K562 (cell line): ENCODE results near the gene ERRFI1. TPM values are rescaled to one million over a fixed set of nuclear protein-coding genes. Genes with fewer than 3 reads are reported as not detected.
"Not testable (repeated sequence)": the region's sequence is repeated elsewhere in the genome, so short reads cannot be mapped to it uniquely, and the experiment has no call there.

Experiments
- ATAC-seq: fragments of 200-7000 bp; cut with Tn5 transposase; 3 replicates; pipeline ENCODE4 v1.9.1; 2020; ENCODE audit warnings: moderate library complexity
- BruUV-seq: library from RNA; stranded (reverse); fragments of 400-500 nt; replicated peaks from 2 replicates; lab custom pipeline; 2021; lab: Mats Ljungman, UMichigan
- CTCF ChIA-PET: fragments of 300-600 bp; formaldehyde crosslinking; extraction: SDS; loops from one replicate; lab custom pipeline; 2021; ENCODE audit warnings: low intra/inter-chr PET ratio; lab: Yijun Ruan, JAX
- POLR2A ChIA-PET: fragments of 300-600, 350-650 bp; sonication (Branson Sonifier 250); formaldehyde crosslinking; extraction: SDS; loops from one replicate; lab custom pipeline; 2021; ENCODE audit warnings: antibody characterized with exemption, inconsistent platforms; lab: Yijun Ruan, JAX
- DNase-seq, 4 experiments: peaks; one replicate each; pipeline versions ENCODE4 v3.0.0 to v3.0.0-alpha.2; 2011 to 2018; ENCODE audit warnings: low spot score in 3 of 4, mixed read lengths in 3 of 4; ENCODE audit errors: extremely low read depth in 1 of 4
- FAIRE-seq: peaks from 2 replicates; lab custom pipeline; 2011; peaks lifted over from hg19 to GRCh38; lab: Jason Lieb, UNC
- H2AFZ ChIP-seq: 2 replicates; pipeline ENCODE4 v1.6.0; 2011; ENCODE audit warnings: low read depth, low read length, control low read depth, inconsistent platforms
- H3K27ac ChIP-seq: fragments of 200-600 bp; 3 replicates; pipeline ENCODE4 v1.8.0; 2011; ENCODE audit warnings: low read depth, mild to moderate bottlenecking, control low read depth, inconsistent platforms, low read length, moderate library complexity, mixed read lengths; ENCODE audit errors: extremely low read depth
- H3K27me3 ChIP-seq, 2 experiments: fragments of 300-600 bp in 1 of 2; 2 replicates in 1 of 2; 3 replicates in 1 of 2; pipeline versions ENCODE4 v1.6.0 to v1.8.0; 2011; ENCODE audit warnings: inconsistent platforms in 2 of 2, low read length in 2 of 2, mild to moderate bottlenecking in 1 of 2, mixed read lengths in 1 of 2, moderate library complexity in 1 of 2; ENCODE audit not compliant: control insufficient read depth in 2 of 2, insufficient read depth in 2 of 2
- H3K36me3 ChIP-seq: fragments of 300-600 bp; 3 replicates; pipeline ENCODE4 v1.8.0; 2011; ENCODE audit warnings: mild to moderate bottlenecking, low read length, inconsistent platforms; ENCODE audit not compliant: control insufficient read depth, insufficient read depth
- H3K4me1 ChIP-seq, 2 experiments: fragments of 200-600 bp in 1 of 2; replicated peaks in 1 of 2; 2 replicates in 1 of 2; 3 replicates in 1 of 2; pipeline versions ENCODE4 v1.5.1 to v1.8.0; 2011; ENCODE audit warnings: inconsistent platforms in 2 of 2, low read length in 2 of 2, mild to moderate bottlenecking in 1 of 2, mixed read lengths in 1 of 2, moderate library complexity in 1 of 2; ENCODE audit not compliant: control insufficient read depth in 2 of 2, insufficient read depth in 2 of 2
- H3K4me2 ChIP-seq: 2 replicates; pipeline ENCODE4 v1.6.1; 2011; ENCODE audit warnings: low read length, control low read depth, inconsistent platforms, mixed read lengths; ENCODE audit not compliant: insufficient read depth
- H3K4me3 ChIP-seq: fragments of 200-600 bp; sonication (generic), shearing (Covaris generic); 2 replicates; pipeline ENCODE4 v1.5.1; 2016; ENCODE audit warnings: control low read depth, inconsistent platforms
- H3K79me2 ChIP-seq: fragments of 200-600 bp; 3 replicates; pipeline ENCODE4 v1.8.0; 2011; ENCODE audit warnings: low read length, inconsistent platforms; ENCODE audit not compliant: control insufficient read depth, insufficient read depth
- H3K9ac ChIP-seq, 2 experiments: 2 replicates each; pipeline versions ENCODE4 v1.6.0 to v1.6.1; 2011; ENCODE audit warnings: low read depth in 2 of 2, low read length in 2 of 2, control low read depth in 1 of 2, inconsistent platforms in 1 of 2, mild to moderate bottlenecking in 1 of 2, mixed read lengths in 1 of 2; ENCODE audit not compliant: insufficient read depth in 1 of 2
- H3K9me1 ChIP-seq: one replicate; pipeline ENCODE4 v1.6.0; 2011; ENCODE audit warnings: inconsistent platforms, mild to moderate bottlenecking, low read length, moderate library complexity; ENCODE audit not compliant: control insufficient read depth, insufficient read depth
- H3K9me3 ChIP-seq: replicated peaks from 2 replicates; pipeline ENCODE4 v1.5.1; 2011; ENCODE audit warnings: low read depth, low read length, inconsistent platforms; ENCODE audit not compliant: control insufficient read depth, insufficient read depth
- H4K20me1 ChIP-seq: replicated peaks from 2 replicates; pipeline ENCODE4 v1.6.1; 2011; ENCODE audit warnings: low read length, inconsistent platforms, mixed read lengths; ENCODE audit not compliant: control insufficient read depth, insufficient read depth
- CREB3L1 ChIP-seq: fragments of 450-650 bp; IDR thresholded peaks from 2 replicates; pipeline ENCODE4 v1.6.1; 2014; ENCODE audit warnings: low read depth, mild to moderate bottlenecking, moderate library complexity, borderline replicate concordance
- EGR1 ChIP-seq: fragments of 450-650 bp; conservative IDR thresholded peaks from 2 replicates; pipeline ENCODE4 v1.6.1; 2017; ENCODE audit warnings: mild to moderate bottlenecking
- MYNN ChIP-seq, 2 experiments: sonication (generic); formaldehyde crosslinking in 1 of 2; IDR thresholded peaks; 2 replicates each; pipeline versions ENCODE4 v1.5.0 to v1.6.1; 2016 to 2020; ENCODE audit warnings: antibody characterized with exemption in 1 of 2, missing genetic modification reagents in 1 of 2
- PHTF2 ChIP-seq: fragments of 250-450 bp; sonication (Bioruptor Pico); IDR thresholded peaks from 2 replicates; pipeline ENCODE4 v1.5.0; 2021; ENCODE audit warnings: mild to moderate bottlenecking
- SUPT5H ChIP-seq: fragments of 450-650 bp; IDR thresholded peaks from 2 replicates; pipeline ENCODE4 v1.6.1; 2016
- TEAD2 ChIP-seq: fragments of 450-650 bp; IDR thresholded peaks from 2 replicates; pipeline ENCODE4 v1.6.1; 2016; ENCODE audit warnings: missing genetic modification characterization, control low read depth, missing compliant biosample characterization
- ZFP1 ChIP-seq: fragments of 450-650 bp; formaldehyde crosslinking; IDR thresholded peaks from 2 replicates; pipeline ENCODE4 v1.4.0; 2020; ENCODE audit warnings: mild to moderate bottlenecking, mixed read lengths
- ZNF354B ChIP-seq: fragments of 250-450 bp; sonication (Bioruptor Pico); IDR thresholded peaks from 2 replicates; pipeline ENCODE4 v1.4.0; 2020
- ZNF384 ChIP-seq: IDR thresholded peaks from 2 replicates; pipeline ENCODE4 v1.6.1; 2012; ENCODE audit warnings: low read depth, low read length, improper control_type of control experiment
- ZNF449 ChIP-seq: fragments of 250-450 bp; sonication (Bioruptor Pico); IDR thresholded peaks from 2 replicates; pipeline ENCODE4 v1.8.0; 2022; ENCODE audit warnings: moderate library complexity, mild to moderate bottlenecking, inconsistent platforms
- ZNF830 ChIP-seq: fragments of 250-450 bp; sonication (Bioruptor Pico); IDR thresholded peaks from 2 replicates; pipeline ENCODE4 v1.5.0; 2021; ENCODE audit warnings: mild to moderate bottlenecking
- WGBS: fragments of 100-300 bp; shearing (Covaris generic); methylation state at CpG from one replicate; pipeline ENCODE4 v1.1.6; 2016; ENCODE audit warnings: low coverage, mixed read lengths; ENCODE audit not compliant: insufficient coverage; ENCODE audit errors: missing lambda C conversion rate; 5-methylcytosine and 5-hydroxymethylcytosine counted together
- in situ Hi-C: fragments of 300-500 bp; cut with MboI; formaldehyde crosslinking; loops from 4 replicates; pipeline ENCODE4 v1.15.0; 2018; ENCODE audit warnings: inconsistent platforms, mixed read lengths
- intact Hi-C: fragments of 100-400 bp; cut with micrococcal nuclease; formaldehyde crosslinking; loops from 2 replicates; pipeline ENCODE4 v1.14.2; 2022
- polyA plus RNA-seq, 8 experiments: library from polyadenylated mRNA; depleted of rRNA in 4 of 8; stranded (reverse) in 5 of 8; unstranded in 3 of 8; fragments of >200 nt; fragmentation: Nextera tagmentation in 2 of 8; fragmentation: Illumina TruSeq in 1 of 8; extraction: Ambion mirVana in 2 of 8; extraction: Trizol in 1 of 8; gene quantifications; 2 replicates each; pipeline versions ENCODE4 v1.2.1 to v1.2.3, GENCODE V29; 2011 to 2014; ENCODE audit warnings: inconsistent platforms in 1 of 8, missing spikeins in 1 of 8
- total RNA-seq, 7 experiments: library from RNA; depleted of rRNA in 6 of 7; stranded (reverse); fragments of >200 nt in 6 of 7; fragmentation: Illumina TruSeq in 2 of 7; extraction: Trizol in 2 of 7; gene quantifications; 2 replicates each; pipeline versions ENCODE4 v1.2.1 to v1.2.3, GENCODE V29; 2011 to 2021; ENCODE audit warnings: low replicate concordance in 1 of 7

The ERRFI1 gene
- total and polyA plus RNA-seq, 9 of the 15 experiments (the other 6 are each of a cell fraction or from before 2014, with no cell fraction given): 0.67 to 4.4 (median 1.1) TPM

- TF ChIP-seq TEAD2: no peak
- TF ChIP-seq ZNF384: no peak
- TF ChIP-seq ZNF354B: no peak
- no peak for TF ChIP-seq ZFP1 (CRISPR knock-in tag)
- TF ChIP-seq ZNF830 (CRISPR knock-in tag): no peak
- no peak for TF ChIP-seq MYNN (IDR thresholded peaks at IDR 0.05)
- TF ChIP-seq MYNN (CRISPR knock-in tag; IDR thresholded peaks at IDR 0.05): no peak
- no peak for TF ChIP-seq CREB3L1
- TF ChIP-seq ZNF449: no peak
- no peak for TF ChIP-seq SUPT5H
- TF ChIP-seq PHTF2 (CRISPR knock-in tag): no peak
Observed at GRCh38 chr1:7964476-7964875, 61.6 kb downstream of the ERRFI1 start (continued).

GRCh38 chr1:7963841-7964240 is 62.3 kb downstream of the ERRFI1 start:
- Histone ChIP-seq H3K79me2 (peaks cover 76% of the 10 kb centered on the region), H3K36me3 (peaks cover 61% of the 10 kb centered on the region), H3K4me1 (peaks cover 14 to 15% of the 10 kb centered on the region in 2 experiments; a peak in 2 of 5 replicates)
- H3K4me2 ChIP-seq, CTCF ChIA-PET, H3K4me3 ChIP-seq, DNase-seq, H3K9me1 ChIP-seq, intact Hi-C loops, H2AFZ ChIP-seq, BruUV-seq, H4K20me1 ChIP-seq, H3K9ac ChIP-seq, in situ Hi-C loops, H3K27me3 ChIP-seq, H3K27ac ChIP-seq, ATAC-seq, FAIRE-seq, H3K9me3 ChIP-seq: not testable (repeated sequence)
- WGBS: 84% methylated on average over 7 of the region's 7 CpGs
- POLR2A ChIA-PET: interaction anchor here (0.6 to 0.7 kb wide), 2 partner anchors 10 to 12 kb away, joined by 3 to 4 read pairs; no protein-coding TSS in a partner anchor
- 0 out of 2 replicates have a peak, but pooled peaks have one; percentile 34 for TF ChIP-seq EGR1

- H3K4me3 ChIP-seq, FAIRE-seq, H3K27ac ChIP-seq, intact Hi-C loops, H3K27me3 ChIP-seq, H3K9me1 ChIP-seq, H3K4me2 ChIP-seq, H4K20me1 ChIP-seq, H3K9ac ChIP-seq, ATAC-seq, H3K9me3 ChIP-seq, DNase-seq, CTCF ChIA-PET, in situ Hi-C loops, BruUV-seq, H2AFZ ChIP-seq: not testable (repeated sequence)
- Histone ChIP-seq H3K36me3 (peaks cover 56% of the 10 kb centered on the region), H3K79me2 (peaks cover 74% of the 10 kb centered on the region), H3K4me1 (peaks cover 14 to 15% of the 10 kb centered on the region in 2 experiments; a peak in 2 of 5 replicates)
- WGBS: 97% methylated on average over 11 of the region's 12 CpGs
- POLR2A ChIA-PET: interaction anchor here (0.6 to 0.7 kb wide), 2 partner anchors 10 to 12 kb away, joined by 3 to 4 read pairs; no protein-coding TSS in a partner anchor
Observed at GRCh38 chr1:7963378-7963730, 62.8 kb downstream of the ERRFI1 start.
